HG03175 (cell line): Measurements from ENCODE around the gene GBE1.

Experiments
- ATAC-seq: cut with Tn5 transposase; IDR thresholded peaks from one replicate; pipeline ENCODE4 v1.9.1; 2021; ENCODE audit warnings: mild to moderate bottlenecking, moderate library complexity; ENCODE audit not compliant: unreplicated experiment

Gene GBE1

GRCh38 chr3:81624756-81625155, 136.7 kb downstream of the GBE1 start:
- no peak for ATAC-seq

- no peak for ATAC-seq
These were observed 139.1 kb downstream of the GBE1 start for GRCh38 chr3:81622395-81622794.

- no peak for ATAC-seq
These were observed 140.2 kb downstream of the GBE1 start for GRCh38 chr3:81621277-81621676.

GRCh38 chr3:81620849-81621248, 140.6 kb downstream of the GBE1 start:
- no peak for ATAC-seq

- ATAC-seq, result no peak
These were observed 148.7 kb downstream of the GBE1 start for GRCh38 chr3:81612768-81613167.

GRCh38 chr3:81602781-81603180, 158.7 kb downstream of the GBE1 start:
- ATAC-seq, result no peak

- ATAC-seq, result no peak
These were observed 159.6 kb downstream of the GBE1 start for GRCh38 chr3:81601707-81602305.

- no peak for ATAC-seq
These were observed 169.3 kb downstream of the GBE1 start for GRCh38 chr3:81592101-81592500.

- ATAC-seq, result no peak
These were observed 175.5 kb downstream of the GBE1 start for GRCh38 chr3:81585937-81586336.

GRCh38 chr3:81585056-81585455, 176.4 kb downstream of the GBE1 start:
- ATAC-seq, result no peak

- ATAC-seq, result peak; percentile 81
These were observed 179.4 kb downstream of the GBE1 start for GRCh38 chr3:81581966-81582599.

- no peak for ATAC-seq
These were observed 181.1 kb downstream of the GBE1 start for GRCh38 chr3:81580355-81580754.

- no peak for ATAC-seq
These were observed 181.7 kb downstream of the GBE1 start for GRCh38 chr3:81579744-81580143.

GRCh38 chr3:81572201-81572756, 189.2 kb downstream of the GBE1 start:
- no peak for ATAC-seq

GRCh38 chr3:81568378-81568777, 193.1 kb downstream of the GBE1 start:
- ATAC-seq, result no peak

- ATAC-seq, result no peak
These were observed 196.4 kb downstream of the GBE1 start for GRCh38 chr3:81565041-81565440.

- no peak for ATAC-seq
These were observed 203.3 kb downstream of the GBE1 start for GRCh38 chr3:81558106-81558505.

GRCh38 chr3:81554801-81555200, 206.6 kb downstream of the GBE1 start:
- ATAC-seq, result no peak

- ATAC-seq, result no peak
These were observed 207.1 kb downstream of the GBE1 start for GRCh38 chr3:81554388-81554787.

GRCh38 chr3:81550415-81550814, 211.0 kb downstream of the GBE1 start:
- ATAC-seq, result no peak

- ATAC-seq, result no peak
These were observed 211.6 kb downstream of the GBE1 start for GRCh38 chr3:81549831-81550230.

- no peak for ATAC-seq
These were observed 212.1 kb downstream of the GBE1 start for GRCh38 chr3:81549388-81549787.

GRCh38 chr3:81545572-81545971, 215.9 kb downstream of the GBE1 start:
- no peak for ATAC-seq
